ENCODE results near the gene XYLT1. TPM values are rescaled to one million over a fixed set of nuclear protein-coding genes. Genes with fewer than 3 reads are reported as not detected.
A peak's percentile ranks its signal among the peaks of the same experiment; 100 is the strongest.

Gene XYLT1
- total RNA-seq, 2 donors from 2014 or later, result 15.0 to 18.3 TPM

DNA sequence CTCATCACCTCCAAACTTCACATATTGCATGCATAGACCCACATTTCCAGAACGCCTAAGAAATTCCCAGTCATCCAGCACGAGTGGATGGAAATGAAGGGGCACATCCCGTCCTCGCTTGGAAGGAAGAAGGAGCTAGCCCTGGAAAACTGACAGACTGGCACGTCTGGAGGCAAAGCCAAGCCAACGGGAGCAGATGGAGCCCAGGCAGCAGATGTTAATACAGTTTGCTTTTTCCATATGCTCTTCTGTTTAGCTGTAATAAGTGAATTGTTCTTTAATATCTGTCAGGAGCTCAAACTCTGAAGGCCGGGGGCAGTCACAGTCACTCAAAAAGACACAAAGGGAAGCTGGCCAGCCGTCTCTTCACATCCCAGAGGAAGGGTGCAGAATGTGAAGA, 187.7 kb downstream of the XYLT1 start:
- no peak for DNase-seq
- Histone ChIP-seq H3K27ac (no peak overlapping the region), H3K4me1 (no peaks in the 10 kb centered on the region), H3K9ac (ENCODE audit: low read depth in 2 of 2, low read length in 2 of 2) (no peak overlapping the region), H3K9me3 (no peaks in the 10 kb centered on the region), H3K4me3 (no peak overlapping the region), H3K36me3 (no peaks in the 10 kb centered on the region), H3K27me3 (no peaks in the 10 kb centered on the region)
- TF ChIP-seq, protein P1, sequence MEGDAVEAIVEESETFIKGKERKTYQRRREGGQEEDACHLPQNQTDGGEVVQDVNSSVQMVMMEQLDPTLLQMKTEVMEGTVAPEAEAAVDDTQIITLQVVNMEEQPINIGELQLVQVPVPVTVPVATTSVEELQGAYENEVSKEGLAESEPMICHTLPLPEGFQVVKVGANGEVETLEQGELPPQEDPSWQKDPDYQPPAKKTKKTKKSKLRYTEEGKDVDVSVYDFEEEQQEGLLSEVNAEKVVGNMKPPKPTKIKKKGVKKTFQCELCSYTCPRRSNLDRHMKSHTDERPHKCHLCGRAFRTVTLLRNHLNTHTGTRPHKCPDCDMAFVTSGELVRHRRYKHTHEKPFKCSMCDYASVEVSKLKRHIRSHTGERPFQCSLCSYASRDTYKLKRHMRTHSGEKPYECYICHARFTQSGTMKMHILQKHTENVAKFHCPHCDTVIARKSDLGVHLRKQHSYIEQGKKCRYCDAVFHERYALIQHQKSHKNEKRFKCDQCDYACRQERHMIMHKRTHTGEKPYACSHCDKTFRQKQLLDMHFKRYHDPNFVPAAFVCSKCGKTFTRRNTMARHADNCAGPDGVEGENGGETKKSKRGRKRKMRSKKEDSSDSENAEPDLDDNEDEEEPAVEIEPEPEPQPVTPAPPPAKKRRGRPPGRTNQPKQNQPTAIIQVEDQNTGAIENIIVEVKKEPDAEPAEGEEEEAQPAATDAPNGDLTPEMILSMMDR (IDR thresholded peaks at IDR 0.05), result no peak
- intact Hi-C loops (cut with DNase I), result no loop called here

DNA sequence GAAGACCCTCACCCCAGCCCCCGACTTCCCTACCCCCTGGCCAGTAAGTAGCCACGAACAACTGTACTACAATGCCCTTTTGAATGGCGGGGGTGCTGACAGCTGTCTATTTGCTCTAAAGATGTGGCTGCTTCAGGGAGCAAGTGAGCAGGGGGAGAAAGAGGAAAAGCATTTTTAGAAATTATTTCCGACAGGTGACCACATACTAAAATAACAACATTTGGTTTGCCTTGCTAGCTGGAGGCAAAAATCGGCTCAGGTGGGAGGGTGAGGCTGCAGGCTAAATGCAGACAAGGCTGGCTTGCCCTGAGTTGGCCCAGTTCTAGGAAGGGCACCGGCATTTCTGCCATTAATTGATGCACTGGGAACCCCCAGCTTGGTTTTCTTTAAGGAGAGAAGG, 188.5 kb downstream of the XYLT1 start:
- no peaks in the 10 kb centered on the region for H3K9me3 ChIP-seq
- TF ChIP-seq, protein P1 (IDR thresholded peaks at IDR 0.05), result no peak
- no peaks in the 10 kb centered on the region for H3K27me3 ChIP-seq
- H3K9ac ChIP-seq (ENCODE audit: low read depth in 2 of 2, low read length in 2 of 2), result no peak overlapping the region
- DNase-seq, result no peak
- H3K27ac ChIP-seq, result no peak overlapping the region
- no peaks in the 10 kb centered on the region for H3K36me3 ChIP-seq
- no peaks in the 10 kb centered on the region for H3K4me1 ChIP-seq
- intact Hi-C loops (cut with DNase I), result no loop called here
- H3K4me3 ChIP-seq, result no peak overlapping the region

DNA sequence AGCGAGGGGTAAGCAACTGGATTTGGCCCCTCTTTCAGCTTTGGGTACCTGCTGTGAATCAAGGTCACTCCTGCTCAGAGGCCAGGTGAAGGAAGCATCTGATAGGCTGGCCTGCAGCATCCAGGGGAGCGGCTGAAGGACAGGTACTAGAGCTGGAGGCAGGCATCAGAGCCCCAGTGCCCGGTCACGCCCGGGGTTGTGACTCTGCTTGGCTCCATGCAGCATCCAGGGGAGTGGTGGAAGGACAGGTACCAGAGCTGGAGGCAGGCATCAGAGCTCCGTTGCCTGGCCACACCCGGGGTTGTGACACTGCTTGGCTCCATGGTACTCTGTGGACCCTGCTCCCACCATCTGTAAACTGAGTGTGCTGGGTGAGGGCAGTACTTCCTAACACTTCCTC, 189.7 kb downstream of the XYLT1 start:
- no peaks in the 10 kb centered on the region for H3K27me3 ChIP-seq
- H3K4me1 ChIP-seq, result no peaks in the 10 kb centered on the region
- no peaks in the 10 kb centered on the region for H3K9me3 ChIP-seq
- no peak overlapping the region for H3K27ac ChIP-seq
- DNase-seq, result no peak
- no peaks in the 10 kb centered on the region for H3K36me3 ChIP-seq
- H3K9ac ChIP-seq (ENCODE audit: low read depth in 2 of 2, low read length in 2 of 2), result no peak overlapping the region
- intact Hi-C loops (cut with DNase I), result no loop called here
- TF ChIP-seq, protein P1 (IDR thresholded peaks at IDR 0.05), result no peak
- no peak overlapping the region for H3K4me3 ChIP-seq

DNA sequence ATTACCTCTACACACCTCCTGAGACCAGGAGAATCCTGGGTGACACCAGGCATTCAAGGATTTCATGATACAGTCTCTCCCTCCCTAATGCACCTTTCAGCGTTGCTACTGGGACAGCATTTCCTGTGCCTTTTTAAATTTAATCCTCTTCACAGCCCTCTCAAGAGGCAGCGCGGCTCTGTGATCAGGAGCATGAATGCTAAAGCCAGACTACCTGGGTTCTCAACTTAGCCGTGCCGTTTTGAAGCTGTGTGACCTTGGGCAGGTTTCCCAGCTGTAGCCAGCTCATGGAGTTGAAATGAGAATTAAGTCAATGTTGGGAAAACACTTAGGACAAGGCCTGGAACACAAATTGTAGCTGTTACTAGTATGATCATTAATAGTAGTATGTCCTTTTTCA, 191.8 kb downstream of the XYLT1 start:
- intact Hi-C loops (cut with DNase I), result loop anchor here (5.0 kb wide), 1 partner anchor 188 kb away; no protein-coding TSS in a partner anchor
- Histone ChIP-seq H3K4me1 (no peaks in the 10 kb centered on the region), H3K4me3 (no peak overlapping the region), H3K9me3 (no peaks in the 10 kb centered on the region), H3K9ac (ENCODE audit: low read depth in 2 of 2, low read length in 2 of 2) (no peak overlapping the region), H3K27ac (no peak overlapping the region), H3K27me3 (no peaks in the 10 kb centered on the region), H3K36me3 (no peaks in the 10 kb centered on the region)
- TF ChIP-seq, protein P1 (IDR thresholded peaks at IDR 0.05), result no peak
- no peak for DNase-seq

DNA sequence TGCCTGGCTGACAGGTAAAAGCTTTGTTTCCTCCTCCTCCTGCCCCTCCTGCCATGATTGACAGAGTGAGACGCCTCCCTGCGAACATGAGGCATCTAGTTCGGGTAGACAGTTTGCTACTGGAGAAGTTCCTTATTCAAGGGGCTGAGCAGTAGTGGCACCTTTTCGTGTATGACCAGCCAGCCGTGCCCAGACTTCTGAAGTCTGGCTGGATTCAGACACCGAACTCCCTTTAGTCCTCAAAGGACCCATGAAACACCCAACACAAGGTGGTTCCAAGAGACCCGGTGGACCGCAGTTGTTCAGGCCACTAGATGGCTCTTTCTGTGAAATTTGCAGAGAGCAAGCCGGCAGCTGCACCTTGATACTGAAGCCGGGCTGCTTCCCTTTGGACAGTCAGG, 192.8 kb downstream of the XYLT1 start:
- Histone ChIP-seq H3K4me1 (peaks cover 3% of the 10 kb centered on the region), H3K9me3 (no peaks in the 10 kb centered on the region), H3K27me3 (no peaks in the 10 kb centered on the region), H3K36me3 (no peaks in the 10 kb centered on the region), H3K4me3 (no peak overlapping the region), H3K9ac (ENCODE audit: low read depth in 2 of 2, low read length in 2 of 2) (peak overlapping the region in 1 of 2 donors; percentile 46), H3K27ac (peak overlapping the region; percentile 68)
- TF ChIP-seq, protein P1 (IDR thresholded peaks at IDR 0.05), result peak; percentile 29
- DNase-seq, result peak; percentile 76
- intact Hi-C loops (cut with DNase I), result loop anchor here (5.0 kb wide), 1 partner anchor 189 kb away; no protein-coding TSS in a partner anchor
